ENCODE results near the gene DHRSX.

Gene DHRSX

DNA sequence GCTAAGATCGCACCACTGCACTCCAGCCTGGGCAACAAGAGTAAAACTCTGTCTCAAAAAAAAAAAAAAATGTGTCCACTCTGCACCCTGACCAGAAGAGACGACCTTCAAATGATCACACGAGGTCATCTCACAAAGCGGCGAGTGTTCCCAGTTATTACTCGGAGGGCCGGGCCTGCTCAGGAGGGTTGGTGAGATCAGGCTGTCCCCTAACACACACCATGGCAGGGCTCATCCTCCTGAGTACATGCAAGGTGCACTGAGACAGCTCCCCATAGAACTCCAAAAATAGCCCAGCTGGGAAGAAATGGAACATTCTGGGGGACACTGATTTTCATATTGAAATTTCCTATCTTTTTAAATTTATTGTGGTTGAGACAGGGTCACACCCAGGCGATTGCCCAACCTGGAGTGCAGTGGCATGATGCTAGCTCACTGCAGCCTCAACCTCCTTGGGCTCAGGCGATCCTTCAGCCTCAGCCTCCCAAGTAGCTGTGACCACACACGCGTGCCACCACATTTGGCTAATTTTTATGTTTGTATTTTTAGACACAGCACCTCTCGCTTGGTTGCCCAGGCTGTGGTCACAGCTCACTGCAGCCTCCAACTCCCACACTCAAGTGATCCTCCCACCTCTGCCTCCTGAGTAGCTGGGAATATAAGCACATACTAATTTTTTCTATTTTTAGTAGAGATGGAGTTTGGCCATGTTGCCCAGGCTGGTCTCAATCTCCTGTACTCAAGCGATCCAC is 51.5 kb downstream of the DHRSX start:
- peaks cover 7% of the 10 kb centered on the region for H3K36me3 Mint-ChIP-seq
- no peak overlapping the region for H3K4me3 Mint-ChIP-seq
- H3K27ac Mint-ChIP-seq, result no peak overlapping the region
- no peaks in the 10 kb centered on the region for H3K9me3 Mint-ChIP-seq (ENCODE audit: low read depth)
- H3K27me3 Mint-ChIP-seq, result no peaks in the 10 kb centered on the region
- H3K4me1 Mint-ChIP-seq (ENCODE audit: low read depth), result peaks cover 12% of the 10 kb centered on the region

DNA sequence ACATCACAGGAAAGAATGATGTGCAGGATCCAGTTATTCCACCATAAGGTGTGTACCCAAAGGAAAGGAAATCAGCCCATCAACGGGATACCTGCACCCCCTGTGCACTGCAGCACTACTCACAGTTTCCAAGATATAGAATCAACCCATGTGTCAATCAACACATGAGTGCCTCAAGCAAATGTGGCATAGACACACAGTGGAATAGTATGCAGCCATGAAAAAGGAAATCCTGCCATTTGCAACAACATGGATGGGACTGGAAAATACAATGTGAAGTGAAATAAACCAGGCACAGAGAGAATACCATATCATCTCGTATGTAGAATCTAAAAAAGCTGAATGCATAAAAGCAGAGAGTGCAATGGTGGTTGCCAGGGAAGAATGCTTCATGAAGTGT is 53.3 kb downstream of the DHRSX start:
- Mint-ChIP-seq H3K27me3 (no peaks in the 10 kb centered on the region), H3K4me3 (no peak overlapping the region), H3K36me3 (peaks cover under 1% of the 10 kb centered on the region)

DNA sequence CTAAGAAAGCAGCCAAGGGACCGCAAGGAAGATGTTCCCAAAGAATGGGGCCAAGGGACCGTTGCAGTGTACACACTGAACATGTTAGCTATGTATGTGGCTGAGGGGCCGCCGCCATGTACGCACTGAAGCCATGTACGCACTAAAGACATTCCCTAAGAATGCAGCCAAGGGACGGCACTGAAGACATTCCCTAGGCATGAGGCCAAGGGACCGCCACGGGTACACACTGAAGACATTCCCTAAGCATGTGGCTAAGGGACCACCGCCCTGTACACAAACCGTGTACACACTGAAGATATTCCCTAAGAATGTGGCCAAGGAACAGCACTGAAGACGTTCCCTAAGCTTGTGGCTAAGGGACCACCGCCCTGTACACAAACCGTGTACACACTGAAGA is 54.0 kb downstream of the DHRSX start:
- H3K4me1 Mint-ChIP-seq (ENCODE audit: low read depth), result peaks cover 11% of the 10 kb centered on the region
- no peak overlapping the region for H3K4me3 Mint-ChIP-seq
- no peaks in the 10 kb centered on the region for H3K36me3 Mint-ChIP-seq
- H3K9me3 Mint-ChIP-seq (ENCODE audit: low read depth), result no peaks in the 10 kb centered on the region
- H3K27ac Mint-ChIP-seq, result no peak overlapping the region
- no peaks in the 10 kb centered on the region for H3K27me3 Mint-ChIP-seq

More for the DNA sequence above, 53.3 kb downstream of the DHRSX start:
- H3K9me3 Mint-ChIP-seq (ENCODE audit: low read depth), result no peaks in the 10 kb centered on the region
- H3K27ac Mint-ChIP-seq, result no peak overlapping the region
- H3K4me1 Mint-ChIP-seq (ENCODE audit: low read depth), result peaks cover 12% of the 10 kb centered on the region

DNA sequence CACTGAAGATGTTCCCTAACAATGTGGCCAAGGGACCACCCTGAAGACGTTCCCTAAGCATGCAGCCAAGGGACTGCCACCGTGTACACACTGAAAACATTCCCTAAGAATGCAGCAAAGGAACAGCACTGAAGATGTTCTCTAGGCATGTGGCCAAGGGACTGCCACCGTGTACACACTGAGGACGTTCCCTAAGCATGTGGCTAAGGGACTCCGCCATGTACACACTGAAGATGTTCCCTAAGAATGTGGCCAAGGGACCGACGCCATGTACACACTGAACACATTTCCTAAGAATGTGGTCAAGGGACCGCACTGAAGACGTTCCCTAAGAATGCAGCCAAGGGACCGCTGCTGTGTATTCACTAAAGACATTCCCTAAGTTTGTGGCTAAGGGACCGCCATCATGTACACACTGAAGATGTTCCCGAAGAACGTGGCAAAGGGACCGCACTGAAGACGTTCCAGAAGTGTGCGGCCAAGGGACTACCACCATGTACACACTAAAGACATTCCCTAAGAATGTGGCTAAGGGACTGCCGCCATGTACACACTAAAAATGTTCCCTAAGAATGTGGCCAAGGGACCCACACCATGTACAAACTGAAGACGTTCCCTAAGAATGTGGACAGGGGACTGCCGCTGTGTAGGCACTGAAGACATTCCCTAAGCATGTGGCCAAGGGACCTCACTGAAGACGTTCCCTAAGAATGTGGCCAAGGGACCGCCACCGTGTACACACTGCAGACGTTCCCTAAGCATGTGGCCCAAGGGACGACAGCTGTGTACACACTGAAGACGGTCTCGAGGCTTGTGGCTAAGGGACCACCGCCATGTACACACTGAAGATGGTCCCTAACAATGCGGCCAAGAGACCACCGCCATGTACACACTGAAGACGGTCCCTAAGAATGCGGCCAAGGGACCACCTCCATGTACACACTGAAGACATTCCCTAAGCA is 54.8 kb downstream of the DHRSX start:
- Mint-ChIP-seq H3K36me3 (peaks cover 3% of the 10 kb centered on the region), H3K4me1 (ENCODE audit: low read depth) (peaks cover 3% of the 10 kb centered on the region), H3K27me3 (no peaks in the 10 kb centered on the region), H3K9me3 (ENCODE audit: low read depth) (no peaks in the 10 kb centered on the region), H3K27ac (no peak overlapping the region), H3K4me3 (no peak overlapping the region)

DNA sequence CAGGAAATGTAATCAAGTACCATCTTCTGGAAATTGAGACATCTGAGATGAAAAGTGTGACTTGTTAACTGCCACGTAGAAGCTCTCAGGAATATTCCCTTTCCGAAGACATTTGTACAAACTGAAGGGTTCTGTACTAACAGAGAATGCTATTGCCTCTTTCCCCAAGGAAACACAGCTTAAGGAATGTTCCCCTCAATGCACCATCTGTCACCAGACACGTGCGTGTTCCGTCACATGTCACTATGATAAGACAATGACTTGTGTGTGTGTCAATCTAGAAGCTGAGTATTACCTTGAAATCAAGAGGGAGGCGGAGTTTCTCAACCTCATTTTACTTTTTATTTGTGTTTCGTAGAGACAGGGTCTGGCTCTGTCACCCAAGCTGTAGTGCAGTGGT is 58.1 kb downstream of the DHRSX start:
- Mint-ChIP-seq H3K27ac (no peak overlapping the region), H3K27me3 (no peaks in the 10 kb centered on the region), H3K4me1 (ENCODE audit: low read depth) (no peaks in the 10 kb centered on the region), H3K4me3 (no peak overlapping the region), H3K9me3 (ENCODE audit: low read depth) (no peaks in the 10 kb centered on the region), H3K36me3 (peaks cover 12% of the 10 kb centered on the region)

DNA sequence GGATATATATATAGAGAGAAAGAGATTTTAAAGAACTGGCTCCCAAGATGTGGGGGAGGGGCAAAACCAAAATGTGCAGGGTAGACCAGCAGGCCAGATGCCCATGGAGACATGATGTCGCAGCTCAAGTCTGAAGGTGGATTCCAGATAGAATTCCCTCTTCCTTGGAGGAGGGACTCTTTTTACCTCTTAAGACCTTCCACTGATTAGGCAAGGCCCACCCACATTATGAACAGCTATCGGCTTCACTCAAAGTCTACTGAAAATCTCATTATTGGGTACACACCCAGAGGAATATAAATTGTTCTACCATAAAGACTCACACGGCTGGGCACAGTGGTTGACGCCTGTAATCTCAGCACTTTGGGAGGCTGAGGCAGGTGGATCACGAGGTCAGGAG is 59.3 kb downstream of the DHRSX start:
- no peaks in the 10 kb centered on the region for H3K4me1 Mint-ChIP-seq (ENCODE audit: low read depth)
- no peaks in the 10 kb centered on the region for H3K9me3 Mint-ChIP-seq (ENCODE audit: low read depth)
- no peak overlapping the region for H3K4me3 Mint-ChIP-seq

DNA sequence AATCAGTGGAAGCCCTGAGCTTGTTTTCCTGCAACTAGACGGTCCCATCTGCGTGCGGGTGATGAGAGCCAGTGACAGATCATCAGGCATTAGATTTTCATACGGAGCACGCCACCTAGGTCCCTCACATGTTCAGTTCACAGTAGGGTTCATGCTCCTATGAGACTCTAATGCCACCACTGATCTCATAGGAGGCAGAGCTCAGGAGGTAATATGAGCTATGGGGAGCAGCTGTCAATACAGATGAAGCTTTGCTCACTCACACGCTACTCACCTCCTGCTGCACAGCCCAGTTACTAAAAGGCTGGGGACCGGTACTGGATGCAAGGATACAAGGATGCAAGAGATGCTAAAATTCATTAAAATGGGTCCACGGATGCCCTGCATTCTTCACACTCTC is 61.2 kb downstream of the DHRSX start:
- Mint-ChIP-seq H3K4me1 (ENCODE audit: low read depth) (no peaks in the 10 kb centered on the region), H3K27me3 (no peaks in the 10 kb centered on the region), H3K36me3 (peaks cover 22% of the 10 kb centered on the region), H3K4me3 (no peak overlapping the region), H3K27ac (no peak overlapping the region), H3K9me3 (ENCODE audit: low read depth) (no peaks in the 10 kb centered on the region)

More for the DNA sequence above, 59.3 kb downstream of the DHRSX start:
- H3K27me3 Mint-ChIP-seq, result no peaks in the 10 kb centered on the region
- H3K36me3 Mint-ChIP-seq, result peaks cover 17% of the 10 kb centered on the region
- H3K27ac Mint-ChIP-seq, result no peak overlapping the region

DNA sequence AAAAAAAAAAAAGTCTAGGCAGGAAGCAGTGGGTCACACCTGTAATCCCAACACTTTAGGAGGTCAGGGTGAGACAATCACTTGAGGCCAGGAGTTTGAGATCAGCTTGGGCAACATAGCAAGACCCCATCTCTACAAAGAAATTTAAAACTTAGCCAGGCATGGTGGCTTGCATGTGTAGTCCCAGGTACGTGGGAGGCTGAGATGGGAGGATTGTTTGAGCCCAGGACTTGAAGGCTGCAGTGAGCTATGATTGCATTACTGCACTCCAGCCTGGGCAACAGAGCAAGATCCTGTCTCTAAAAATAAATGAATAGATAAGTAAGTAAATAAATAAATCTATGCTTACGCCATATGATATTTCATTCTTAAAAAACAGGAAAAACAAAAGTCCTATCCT is 65.3 kb downstream of the DHRSX start:
- Mint-ChIP-seq H3K36me3 (peaks cover 27% of the 10 kb centered on the region), H3K4me3 (no peak overlapping the region), H3K9me3 (ENCODE audit: low read depth) (no peaks in the 10 kb centered on the region), H3K27ac (no peak overlapping the region), H3K27me3 (no peaks in the 10 kb centered on the region), H3K4me1 (ENCODE audit: low read depth) (no peaks in the 10 kb centered on the region)

DNA sequence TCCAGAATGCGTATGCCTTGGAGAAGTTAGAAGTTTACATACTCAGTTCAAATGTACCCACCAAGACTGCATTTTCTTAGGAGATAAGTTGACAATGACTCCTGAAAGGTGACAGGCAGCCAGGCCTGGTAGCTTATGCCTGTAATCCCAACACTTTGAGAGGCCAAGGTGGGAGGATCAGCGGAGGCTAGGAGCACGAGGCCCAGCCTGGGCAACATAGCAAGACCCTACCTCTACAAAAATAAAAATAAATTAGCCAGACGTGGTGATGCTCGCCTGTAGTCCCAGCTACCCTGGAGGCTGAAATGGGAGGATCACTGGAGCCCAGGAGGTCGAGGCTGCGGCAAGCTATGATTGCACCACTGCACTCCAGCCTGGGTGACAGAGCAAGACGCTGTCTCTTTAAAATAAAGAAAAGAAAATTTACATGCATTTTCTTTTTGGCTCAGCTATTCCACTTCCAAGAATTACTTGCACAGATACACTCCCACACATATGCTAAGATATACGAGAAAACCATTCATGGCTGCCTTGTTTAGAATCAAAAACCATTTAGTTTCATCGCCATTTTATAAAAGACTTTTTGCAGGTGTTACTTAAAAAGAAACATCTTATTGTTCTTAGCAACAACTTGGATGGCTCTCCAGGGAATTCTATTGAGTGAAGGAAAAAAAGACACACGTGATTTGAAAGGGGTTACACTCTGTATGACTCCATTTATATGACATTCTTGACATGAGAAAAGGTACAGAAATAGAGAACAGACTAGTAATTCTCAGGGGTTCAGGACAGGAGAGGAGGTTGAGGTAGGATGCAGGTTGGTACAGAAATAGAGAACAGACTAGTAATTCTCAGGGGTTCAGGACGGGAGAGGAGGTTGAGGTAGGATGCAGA is 66.3 kb downstream of the DHRSX start:
- Mint-ChIP-seq H3K27me3 (no peaks in the 10 kb centered on the region), H3K27ac (no peak overlapping the region), H3K9me3 (ENCODE audit: low read depth) (no peaks in the 10 kb centered on the region), H3K36me3 (peaks cover 28% of the 10 kb centered on the region), H3K4me1 (ENCODE audit: low read depth) (no peaks in the 10 kb centered on the region), H3K4me3 (no peak overlapping the region)

DNA sequence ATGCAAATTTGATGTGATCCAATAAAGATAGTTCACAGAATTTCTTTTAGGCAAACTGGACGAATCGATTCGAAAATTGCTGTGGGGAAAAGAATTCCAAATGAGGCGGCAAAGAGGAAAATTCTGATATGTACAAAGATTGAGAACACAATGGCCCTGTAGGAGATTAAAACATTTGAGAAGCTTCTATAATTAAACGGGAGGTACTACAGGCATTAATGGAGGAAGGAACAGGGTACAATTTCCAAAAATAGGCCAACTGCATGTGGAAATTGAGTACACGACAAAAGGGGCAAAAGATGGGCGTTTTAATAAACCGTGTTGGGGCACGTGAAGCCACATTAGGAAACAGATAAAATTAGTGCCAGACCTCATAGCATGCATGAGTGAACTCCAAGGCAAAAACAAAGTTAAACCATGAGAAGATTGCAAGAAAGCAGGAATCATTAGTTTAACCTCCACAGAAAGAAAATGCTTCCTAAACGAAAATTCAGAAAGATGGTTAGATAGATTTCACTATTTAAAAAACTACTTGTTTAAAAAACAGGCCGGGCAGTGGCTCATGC is 68.4 kb downstream of the DHRSX start:
- Mint-ChIP-seq H3K4me1 (ENCODE audit: low read depth) (no peaks in the 10 kb centered on the region), H3K36me3 (peaks cover 29% of the 10 kb centered on the region), H3K27ac (no peak overlapping the region), H3K27me3 (no peaks in the 10 kb centered on the region), H3K4me3 (no peak overlapping the region), H3K9me3 (ENCODE audit: low read depth) (peaks cover under 1% of the 10 kb centered on the region)

DNA sequence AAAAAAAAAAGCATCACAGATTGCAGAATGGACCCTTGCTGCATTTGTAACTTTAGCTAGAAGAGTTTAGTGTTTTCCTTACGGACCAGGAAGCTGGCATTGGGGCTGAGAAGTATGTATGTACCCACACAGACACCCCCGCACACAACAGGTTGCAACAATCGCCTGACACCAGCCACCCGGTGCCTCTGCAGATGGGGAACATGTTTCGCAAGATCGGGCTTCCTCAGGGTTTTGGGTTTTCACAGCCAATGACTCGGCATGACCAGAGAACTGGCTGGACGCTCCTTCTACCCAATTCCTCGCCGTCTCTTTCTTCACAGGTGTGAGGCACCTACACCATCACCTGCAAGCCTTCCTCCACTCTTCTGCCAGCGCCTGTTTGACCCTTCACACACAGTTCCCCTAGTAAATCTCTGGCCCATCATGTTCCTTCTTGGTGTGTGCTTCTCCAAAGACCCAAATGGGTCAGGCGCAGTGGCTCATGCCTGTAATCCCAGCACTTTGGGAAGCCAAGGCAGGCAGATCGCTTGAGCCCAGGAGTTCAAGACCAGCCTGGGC is 70.4 kb downstream of the DHRSX start:
- Mint-ChIP-seq H3K9me3 (ENCODE audit: low read depth) (peaks cover 7% of the 10 kb centered on the region), H3K27me3 (no peaks in the 10 kb centered on the region), H3K27ac (no peak overlapping the region), H3K4me3 (no peak overlapping the region), H3K4me1 (ENCODE audit: low read depth) (no peaks in the 10 kb centered on the region), H3K36me3 (peaks cover 39% of the 10 kb centered on the region)

DNA sequence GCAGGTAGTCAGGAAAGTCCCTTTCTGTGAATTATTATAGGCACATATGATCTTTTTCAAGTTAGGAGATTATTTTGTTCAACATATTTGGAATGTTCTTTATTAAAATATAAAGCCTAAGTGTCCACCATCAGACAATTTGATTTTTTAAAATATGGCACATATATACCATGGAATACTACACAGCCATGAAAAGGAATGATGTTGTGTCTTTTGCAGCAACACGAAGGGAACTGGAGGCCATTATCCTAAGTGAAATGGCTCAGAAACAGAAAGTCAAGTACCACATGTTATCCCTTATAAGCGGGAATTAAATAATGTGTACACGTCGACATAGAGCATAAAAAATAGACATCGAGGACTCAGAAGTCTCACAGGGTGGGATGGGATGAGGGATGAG is 73.0 kb downstream of the DHRSX start:
- Mint-ChIP-seq H3K27ac (no peak overlapping the region), H3K4me3 (no peak overlapping the region), H3K9me3 (ENCODE audit: low read depth) (peaks cover 7% of the 10 kb centered on the region), H3K4me1 (ENCODE audit: low read depth) (no peaks in the 10 kb centered on the region), H3K36me3 (peaks cover 40% of the 10 kb centered on the region), H3K27me3 (no peaks in the 10 kb centered on the region)

DNA sequence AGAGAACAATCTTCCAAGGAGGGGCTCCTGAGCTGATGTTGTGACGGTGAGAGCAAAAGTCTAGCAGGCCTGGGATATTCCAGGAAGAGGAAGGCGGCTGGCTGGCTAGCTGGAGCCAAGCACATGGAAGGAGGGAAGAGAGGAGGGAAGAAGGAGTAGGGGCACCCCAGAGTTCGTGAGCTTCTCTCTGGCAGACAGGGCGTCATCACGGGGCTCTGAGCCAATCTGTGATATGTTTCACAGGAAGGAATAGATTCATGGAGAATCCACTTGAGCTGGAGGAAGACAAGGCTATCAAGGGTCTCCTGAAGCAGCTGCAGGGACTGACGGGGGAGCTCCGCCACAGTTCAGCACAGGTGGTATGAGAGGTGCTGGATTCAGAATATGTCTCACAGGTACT is 73.6 kb downstream of the DHRSX start:
- Mint-ChIP-seq H3K4me1 (ENCODE audit: low read depth) (no peaks in the 10 kb centered on the region), H3K27me3 (no peaks in the 10 kb centered on the region), H3K4me3 (no peak overlapping the region), H3K27ac (no peak overlapping the region), H3K9me3 (ENCODE audit: low read depth) (peaks cover 7% of the 10 kb centered on the region), H3K36me3 (peaks cover 38% of the 10 kb centered on the region)

DNA sequence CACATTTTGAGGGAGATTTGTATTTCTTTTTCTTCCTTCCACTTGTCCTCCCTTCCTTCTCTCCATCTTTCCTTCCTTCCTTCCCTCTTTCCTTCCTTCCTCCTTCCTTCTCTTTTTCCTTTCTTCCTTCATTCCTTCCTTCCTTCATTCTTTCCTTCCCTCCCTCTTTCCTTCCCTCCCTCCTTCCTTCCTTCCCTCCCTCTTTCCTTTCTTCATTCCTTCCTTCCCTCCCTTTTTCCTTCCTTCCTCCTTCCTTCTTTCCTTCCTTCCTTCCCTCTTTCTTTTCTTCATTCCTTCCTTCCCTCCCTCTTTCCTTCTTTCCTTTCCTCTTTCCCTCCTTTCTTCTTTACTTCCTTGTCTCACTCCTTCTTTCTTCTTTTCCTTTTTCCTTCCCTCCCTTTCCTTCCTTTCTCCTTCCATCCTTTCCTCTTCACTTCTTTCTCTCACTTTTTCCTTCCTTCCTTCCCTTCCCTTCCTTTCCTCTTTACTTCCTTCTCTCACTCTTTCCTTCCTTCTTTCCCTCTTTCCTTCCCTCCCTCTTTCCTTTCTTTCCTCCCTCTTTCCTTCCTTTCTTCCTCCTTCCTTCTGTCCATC is 74.4 kb downstream of the DHRSX start:
- Mint-ChIP-seq H3K27me3 (no peaks in the 10 kb centered on the region), H3K4me1 (ENCODE audit: low read depth) (no peaks in the 10 kb centered on the region), H3K36me3 (peaks cover 42% of the 10 kb centered on the region), H3K9me3 (ENCODE audit: low read depth) (peaks cover 7% of the 10 kb centered on the region), H3K4me3 (no peak overlapping the region), H3K27ac (no peak overlapping the region)
